Measurements from ENCODE around the gene PMAIP1.

PMAIP1 gene

DNA sequence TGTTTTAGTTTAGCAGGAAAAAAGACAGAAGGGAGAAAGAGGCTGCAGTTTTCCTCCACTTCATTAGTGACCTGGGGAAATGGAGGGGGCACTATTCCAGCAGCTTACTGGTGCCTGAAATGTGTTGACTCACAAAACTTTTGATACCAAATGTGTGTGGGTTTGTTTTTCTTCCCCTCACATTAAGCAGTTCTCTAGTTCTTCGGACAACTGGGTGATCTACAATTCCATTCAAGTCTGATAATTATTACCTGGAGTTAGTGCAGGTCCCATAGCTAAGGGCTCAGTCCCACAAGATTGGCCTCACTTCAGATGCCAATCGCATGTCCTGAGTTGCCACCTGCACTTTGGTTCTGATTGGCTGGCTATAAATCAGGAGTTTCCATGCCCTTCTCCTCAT lies 28.4 kb downstream of the PMAIP1 start:
- H3K27ac ChIP-seq, result no peak overlapping the region
- TF ChIP-seq, protein P1, sequence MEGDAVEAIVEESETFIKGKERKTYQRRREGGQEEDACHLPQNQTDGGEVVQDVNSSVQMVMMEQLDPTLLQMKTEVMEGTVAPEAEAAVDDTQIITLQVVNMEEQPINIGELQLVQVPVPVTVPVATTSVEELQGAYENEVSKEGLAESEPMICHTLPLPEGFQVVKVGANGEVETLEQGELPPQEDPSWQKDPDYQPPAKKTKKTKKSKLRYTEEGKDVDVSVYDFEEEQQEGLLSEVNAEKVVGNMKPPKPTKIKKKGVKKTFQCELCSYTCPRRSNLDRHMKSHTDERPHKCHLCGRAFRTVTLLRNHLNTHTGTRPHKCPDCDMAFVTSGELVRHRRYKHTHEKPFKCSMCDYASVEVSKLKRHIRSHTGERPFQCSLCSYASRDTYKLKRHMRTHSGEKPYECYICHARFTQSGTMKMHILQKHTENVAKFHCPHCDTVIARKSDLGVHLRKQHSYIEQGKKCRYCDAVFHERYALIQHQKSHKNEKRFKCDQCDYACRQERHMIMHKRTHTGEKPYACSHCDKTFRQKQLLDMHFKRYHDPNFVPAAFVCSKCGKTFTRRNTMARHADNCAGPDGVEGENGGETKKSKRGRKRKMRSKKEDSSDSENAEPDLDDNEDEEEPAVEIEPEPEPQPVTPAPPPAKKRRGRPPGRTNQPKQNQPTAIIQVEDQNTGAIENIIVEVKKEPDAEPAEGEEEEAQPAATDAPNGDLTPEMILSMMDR (conservative IDR thresholded peaks at IDR 0.05), result no peak

DNA sequence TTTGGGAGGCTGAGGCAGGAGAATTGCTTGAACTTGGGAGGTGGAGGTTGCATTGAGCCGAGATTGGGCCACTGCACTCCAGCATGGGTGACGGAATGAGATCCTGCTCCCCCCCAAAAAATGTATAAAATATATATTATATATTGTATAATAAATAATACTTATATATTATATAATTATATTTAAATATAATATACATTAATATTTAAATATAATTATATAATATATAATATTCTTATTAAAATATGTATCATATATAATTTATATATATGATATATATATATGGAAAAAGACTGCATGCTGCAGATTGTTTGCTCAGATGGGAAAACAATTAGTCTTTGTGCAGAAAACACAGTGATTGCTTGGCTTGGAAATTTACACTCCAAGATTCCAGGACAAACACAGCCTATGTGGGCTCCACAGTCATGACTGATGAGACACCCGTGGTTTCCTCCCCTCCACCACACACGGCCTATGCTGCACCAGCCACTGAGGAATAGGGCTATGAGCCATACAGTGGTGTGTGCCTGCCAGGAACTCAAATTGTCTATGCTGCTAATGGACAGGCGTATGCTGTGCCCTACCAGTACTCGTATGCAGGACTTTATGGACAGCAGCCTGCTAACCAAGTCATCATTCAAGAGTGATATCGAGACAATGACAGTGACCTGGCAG lies 30.0 kb downstream of the PMAIP1 start:
- TF ChIP-seq, protein P1 (conservative IDR thresholded peaks at IDR 0.05), result no peak
- no peak overlapping the region for H3K27ac ChIP-seq

DNA sequence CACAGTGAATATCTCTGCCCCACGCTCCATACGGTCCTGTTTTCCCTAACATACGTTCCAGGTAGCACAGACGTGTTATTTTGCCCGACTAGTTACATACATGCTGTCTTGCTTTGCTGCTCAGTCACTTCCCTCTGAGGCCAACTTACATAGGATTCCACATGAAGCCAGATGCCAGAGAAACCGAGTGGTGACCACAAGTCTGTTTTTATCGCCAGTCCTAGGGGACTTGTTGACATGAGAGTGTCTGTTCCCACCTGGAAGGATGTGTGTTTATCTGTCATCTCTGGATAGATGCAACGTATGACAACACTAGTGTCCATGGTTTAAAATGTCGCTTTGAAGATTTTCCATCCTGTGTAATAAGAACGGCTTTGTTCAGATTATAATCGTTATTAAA lies 32.6 kb downstream of the PMAIP1 start:
- TF ChIP-seq, protein P1 (conservative IDR thresholded peaks at IDR 0.05), result no peak

GRCh38 chr18:59938676-59939075 lies 38.9 kb downstream of the PMAIP1 start:
- TF ChIP-seq, protein P1 (conservative IDR thresholded peaks at IDR 0.05), result no peak
- no peak overlapping the region for H3K27ac ChIP-seq

More for the DNA sequence above, 32.6 kb downstream of the PMAIP1 start:
- H3K27ac ChIP-seq, result no peak overlapping the region

GRCh38 chr18:59939127-59939526 lies 39.3 kb downstream of the PMAIP1 start:
- H3K27ac ChIP-seq, result no peak overlapping the region
- TF ChIP-seq, protein P1 (conservative IDR thresholded peaks at IDR 0.05), result no peak

GRCh38 chr18:59940068-59940467 lies 40.3 kb downstream of the PMAIP1 start:
- H3K27ac ChIP-seq, result no peak overlapping the region
- TF ChIP-seq, protein P1 (conservative IDR thresholded peaks at IDR 0.05), result no peak

DNA sequence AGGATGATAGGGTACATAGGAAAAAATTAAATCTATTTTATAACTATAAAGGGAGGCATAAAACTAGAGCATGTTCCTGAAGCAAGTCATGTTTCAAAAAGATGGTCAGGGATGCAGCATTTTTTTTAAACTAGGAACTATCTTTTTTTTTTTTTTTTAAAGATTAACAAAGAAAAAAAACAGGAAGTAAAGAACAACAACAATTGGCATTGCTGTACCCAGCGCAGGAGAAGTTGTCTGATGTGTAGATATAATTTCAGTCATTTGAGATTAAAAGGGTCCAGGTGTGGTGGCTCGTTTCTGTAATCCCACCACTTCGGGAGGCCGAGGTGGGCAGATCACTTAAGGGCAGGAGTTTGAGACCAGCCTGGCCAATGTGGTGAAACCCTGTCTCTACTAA lies 41.5 kb downstream of the PMAIP1 start:
- TF ChIP-seq, protein P1 (conservative IDR thresholded peaks at IDR 0.05), result no peak
- H3K27ac ChIP-seq, result no peak overlapping the region

Data from VCaP (cell line).